Activated naive CD4-positive, alpha-beta T cell treated with anti-CD3 and anti-CD28 coated beads, Interleukin-2, amount 10 ng/mL, durations not matched to agents 7 days and 5 days (primary cell): ENCODE data around the gene ARMC9.

Experiments
- CTCF ChIA-PET: fragments of 350-600 bp; sonication (Branson Sonifier 250); formaldehyde crosslinking; loops from one replicate; lab custom pipeline; 2021; ENCODE audit warnings: antibody characterized with exemption; lab: Charles Lee
- DNase-seq: peaks from one replicate; pipeline ENCODE4 v3.0.0-alpha.2; 2020
- H3K27ac Mint-ChIP-seq: one replicate; pipeline ENCODE4 v1.8.0; 2021; ENCODE audit warnings: mild to moderate bottlenecking, moderate library complexity, mixed read lengths
- H3K27me3 Mint-ChIP-seq: one replicate; pipeline ENCODE4 v1.8.0; 2021; ENCODE audit warnings: mild to moderate bottlenecking, mixed read lengths
- H3K36me3 Mint-ChIP-seq: one replicate; pipeline ENCODE4 v1.8.0; 2021; ENCODE audit warnings: mixed read lengths
- H3K4me1 Mint-ChIP-seq: one replicate; pipeline ENCODE4 v1.8.0; 2021; ENCODE audit warnings: mixed read lengths
- H3K4me3 Mint-ChIP-seq: one replicate; pipeline ENCODE4 v1.8.0; 2021; ENCODE audit warnings: mild to moderate bottlenecking, moderate library complexity, mixed read lengths
- H3K9me3 Mint-ChIP-seq: one replicate; pipeline ENCODE4 v1.8.0; 2021; ENCODE audit warnings: mixed read lengths

ARMC9 gene

GRCh38 chr2:231418820-231419640 is 220.6 kb downstream of the ARMC9 start:
- Mint-ChIP-seq H3K36me3 (no peaks in the 10 kb centered on the region), H3K9me3 (no peaks in the 10 kb centered on the region), H3K27me3 (peaks cover 31% of the 10 kb centered on the region), H3K4me1 (no peaks in the 10 kb centered on the region), H3K4me3 (no peak overlapping the region), H3K27ac (no peak overlapping the region)
- CTCF ChIA-PET, result no interaction called here
- DNase-seq, result no peak

GRCh38 chr2:231421051-231421580 is 222.7 kb downstream of the ARMC9 start:
- H3K9me3 Mint-ChIP-seq, result no peaks in the 10 kb centered on the region
- H3K4me1 Mint-ChIP-seq, result peaks cover 2% of the 10 kb centered on the region
- H3K27ac Mint-ChIP-seq, result no peak overlapping the region
- peaks cover 30% of the 10 kb centered on the region for H3K27me3 Mint-ChIP-seq
- no peak overlapping the region for H3K4me3 Mint-ChIP-seq
- CTCF ChIA-PET, result interaction anchor here (0.7 to 1.7 kb wide), 2 partner anchors 13 to 124 kb away, joined by 3 to 8 read pairs; no protein-coding TSS in a partner anchor
- DNase-seq, result no peak
- H3K36me3 Mint-ChIP-seq, result no peaks in the 10 kb centered on the region

- CTCF ChIA-PET, result no interaction called here
- Mint-ChIP-seq H3K27ac (no peak overlapping the region), H3K9me3 (no peaks in the 10 kb centered on the region), H3K27me3 (peaks cover 26% of the 10 kb centered on the region), H3K4me3 (no peak overlapping the region), H3K36me3 (no peaks in the 10 kb centered on the region), H3K4me1 (peaks cover 4% of the 10 kb centered on the region)
- no peak for DNase-seq
These were observed 223.6 kb downstream of the ARMC9 start for GRCh38 chr2:231422056-231422455.

GRCh38 chr2:231423176-231423575 is 224.7 kb downstream of the ARMC9 start:
- Mint-ChIP-seq H3K27me3 (peaks cover 26% of the 10 kb centered on the region), H3K9me3 (no peaks in the 10 kb centered on the region), H3K4me3 (no peak overlapping the region), H3K36me3 (no peaks in the 10 kb centered on the region), H3K4me1 (peaks cover 4% of the 10 kb centered on the region), H3K27ac (no peak overlapping the region)
- CTCF ChIA-PET, result no interaction called here
- DNase-seq, result no peak
